SK-N-SH (cell line): Measurements from ENCODE around the gene TP53I13. TPM values are rescaled to one million over a fixed set of nuclear protein-coding genes. Genes with fewer than 3 reads are reported as not detected.

ENCODE experiments used
- CTCF ChIA-PET: fragments of 300-600, 350-600 bp; formaldehyde crosslinking; extraction: SDS; loops from one replicate; lab custom pipeline; 2021; lab: Yijun Ruan, JAX
- POLR2A ChIA-PET: fragments of 350-600 bp; sonication (Branson Sonifier 250); formaldehyde crosslinking; extraction: SDS; loops from one replicate; lab custom pipeline; 2020; ENCODE audit warnings: antibody characterized with exemption, inconsistent platforms; lab: Yijun Ruan, JAX
- DNase-seq: peaks from one replicate; pipeline ENCODE4 v3.0.0; 2012
- H2AFZ ChIP-seq: fragments of 200-600 bp; sonication (generic); 2 replicates; pipeline ENCODE4 v1.8.1; 2016; ENCODE audit warnings: antibody characterized with exemption, mild to moderate bottlenecking, low read depth
- H3F3A ChIP-seq: fragments of 200-600 bp; sonication (generic); replicated peaks from 2 replicates; pipeline ENCODE3; 2016; ENCODE audit warnings: antibody characterized with exemption, mild to moderate bottlenecking; ENCODE audit not compliant: insufficient read depth
- H3K27ac ChIP-seq, 2 experiments: fragments of 200-500 bp in 1 of 2; fragments of 200-600 bp in 1 of 2; sonication (Bioruptor generic) in 1 of 2; sonication (generic), shearing (Covaris generic) in 1 of 2; 2 replicates each; pipeline versions ENCODE4 v1.5.1 to v1.6.1; 2014 to 2016; ENCODE audit warnings: low read depth in 2 of 2, inconsistent platforms in 1 of 2, low read length in 1 of 2, mild to moderate bottlenecking in 1 of 2, mixed read lengths in 1 of 2
- H3K27me3 ChIP-seq: fragments of 200-600 bp; sonication (generic), shearing (Covaris generic); 2 replicates; pipeline ENCODE4 v1.6.1; 2016; ENCODE audit warnings: mixed run types; ENCODE audit not compliant: insufficient read depth
- H3K36me3 ChIP-seq, 2 experiments: fragments of 200-500 bp in 1 of 2; fragments of 200-600 bp in 1 of 2; sonication (Bioruptor generic) in 1 of 2; sonication (generic) in 1 of 2; replicated peaks in 1 of 2; 2 replicates each; pipeline versions ENCODE3 to v1.5.1; 2014 to 2016; ENCODE audit warnings: low read length in 1 of 2, mild to moderate bottlenecking in 1 of 2; ENCODE audit not compliant: insufficient read depth in 2 of 2, control insufficient read depth in 1 of 2
- H3K4me1 ChIP-seq, 2 experiments: fragments of 200-500 bp in 1 of 2; fragments of 200-600 bp in 1 of 2; sonication (Bioruptor generic) in 1 of 2; sonication (generic), shearing (Covaris generic) in 1 of 2; 2 replicates each; pipeline versions ENCODE4 v1.5.1 to v1.6.1; 2014 to 2016; ENCODE audit warnings: low read depth in 1 of 2, low read length in 1 of 2, mixed run types in 1 of 2; ENCODE audit not compliant: insufficient read depth in 2 of 2, control insufficient read depth in 1 of 2
- H3K4me2 ChIP-seq: fragments of 200-600 bp; sonication (generic), shearing (Covaris generic); 2 replicates; pipeline ENCODE4 v1.6.1; 2017; ENCODE audit warnings: mixed run types
- H3K4me3 ChIP-seq, 2 experiments: fragments of 200-500 bp in 1 of 2; fragments of 200-600 bp in 1 of 2; sonication (Bioruptor generic) in 1 of 2; sonication (generic), shearing (Covaris generic) in 1 of 2; 2 replicates each; pipeline versions ENCODE4 v1.5.1 to v1.8.1; 2014 to 2016; ENCODE audit warnings: low read depth in 2 of 2, inconsistent platforms in 1 of 2, low read length in 1 of 2, mild to moderate bottlenecking in 1 of 2, mixed read lengths in 1 of 2, moderate library complexity in 1 of 2
- H3K79me2 ChIP-seq: fragments of 200-600 bp; sonication (generic); 2 replicates; pipeline ENCODE4 v1.8.1; 2017; ENCODE audit warnings: mild to moderate bottlenecking; ENCODE audit not compliant: insufficient read depth
- H3K9ac ChIP-seq: fragments of 200-600 bp; sonication (generic); 2 replicates; pipeline ENCODE4 v1.6.1; 2017; ENCODE audit warnings: mixed run types
- H3K9me2 ChIP-seq: fragments of 200-600 bp; sonication (generic); 2 replicates; pipeline ENCODE4 v1.6.1; 2017; ENCODE audit warnings: mixed run types
- H3K9me3 ChIP-seq: fragments of 200-600 bp; sonication (generic); 2 replicates; pipeline ENCODE4 v1.6.1; 2017; ENCODE audit warnings: mixed run types, mild to moderate bottlenecking, moderate library complexity
- H4K20me1 ChIP-seq: fragments of 200-600 bp; sonication (generic); 2 replicates; pipeline ENCODE4 v1.6.1; 2017; ENCODE audit warnings: mild to moderate bottlenecking, mixed run types; ENCODE audit not compliant: insufficient read depth
- CHD2 ChIP-seq: fragments of 150-350 bp; IDR thresholded peaks from 2 replicates; pipeline ENCODE4 v1.6.1; 2018; ENCODE audit warnings: low read length; ENCODE audit not compliant: partially characterized antibody
- EP300 ChIP-seq, 2 experiments: IDR thresholded peaks; 2 replicates each; pipeline versions ENCODE4 v1.4.0 to v1.6.1; 2012; ENCODE audit warnings: borderline replicate concordance in 1 of 2, low read depth in 1 of 2, low read length in 1 of 2
- FOSL2 ChIP-seq: IDR thresholded peaks from 2 replicates; pipeline ENCODE4 v1.4.0; 2012; ENCODE audit warnings: low read depth, mild to moderate bottlenecking, moderate library complexity, borderline replicate concordance
- FOXJ3 ChIP-seq: sonication (generic); formaldehyde crosslinking; IDR thresholded peaks from 2 replicates; pipeline ENCODE4 v1.5.1; 2020; ENCODE audit warnings: mild to moderate bottlenecking, missing genetic modification reagents
- GATA2 ChIP-seq: sonication (generic); formaldehyde crosslinking; IDR thresholded peaks from 2 replicates; pipeline ENCODE4 v1.5.0; 2020; ENCODE audit warnings: mild to moderate bottlenecking, missing genetic modification reagents
- MAX ChIP-seq: IDR thresholded peaks from 2 replicates; pipeline ENCODE4 v1.4.0; 2012; ENCODE audit warnings: low read depth
- MXI1 ChIP-seq: IDR thresholded peaks from 2 replicates; pipeline ENCODE4 v1.6.1; 2012; ENCODE audit warnings: mild to moderate bottlenecking, low read depth, low read length, improper control_type of control experiment
- NFIC ChIP-seq: IDR thresholded peaks from 2 replicates; pipeline ENCODE4 v1.4.0; 2012; ENCODE audit warnings: borderline replicate concordance
- NRF1 ChIP-seq: IDR thresholded peaks from 2 replicates; pipeline ENCODE4 v1.6.1; 2012; ENCODE audit warnings: low read depth, mild to moderate bottlenecking, low read length
- RCOR1 ChIP-seq: fragments of 150-350 bp; IDR thresholded peaks from 2 replicates; pipeline ENCODE4 v1.6.1; 2017; ENCODE audit warnings: antibody characterized with exemption, low read length
- REST ChIP-seq: IDR thresholded peaks from 2 replicates; pipeline ENCODE4 v1.6.1; 2012; ENCODE audit warnings: mild to moderate bottlenecking, low read depth, low read length, moderate library complexity
- RFX5 ChIP-seq: IDR thresholded peaks from 2 replicates; pipeline ENCODE4 v1.6.1; 2012; ENCODE audit warnings: mild to moderate bottlenecking, improper control_type of control experiment, low read length
- SIN3A ChIP-seq: IDR thresholded peaks from 2 replicates; pipeline ENCODE4 v1.6.1; 2012; ENCODE audit warnings: low read depth, mild to moderate bottlenecking, low read length, moderate library complexity, borderline replicate concordance
- TAF1 ChIP-seq: IDR thresholded peaks from 2 replicates; pipeline ENCODE4 v1.6.1; 2012; ENCODE audit warnings: low read depth, mild to moderate bottlenecking, low read length, moderate library complexity, borderline replicate concordance
- USF1 ChIP-seq: IDR thresholded peaks from 2 replicates; pipeline ENCODE4 v1.4.0; 2012; ENCODE audit warnings: low read depth, borderline replicate concordance
- ZBTB33 ChIP-seq: IDR thresholded peaks from 2 replicates; pipeline ENCODE4 v1.4.0; 2012; ENCODE audit warnings: low read depth, borderline replicate concordance
- WGBS: methylation state at CpG from one replicate; pipeline ENCODE4 v1.1.6; 2017; ENCODE audit warnings: low lambda C conversion rate; 5-methylcytosine and 5-hydroxymethylcytosine counted together
- polyA plus RNA-seq, 3 experiments: library from polyadenylated mRNA; depleted of rRNA; stranded (reverse); fragments of >200 nt; gene quantifications; 2 replicates each; pipeline ENCODE4 v1.2.3, GENCODE V29; 2012

TP53I13 gene
- polyA plus RNA-seq, 1 of the 3 experiments (the other 2 are of a cell fraction) = 39.2 TPM

GRCh38 chr17:29563816-29564215 lies 4.7 kb upstream of the TP53I13 start:
- POLR2A ChIA-PET = no interaction called here
- H2AFZ ChIP-seq = no peak overlapping the region
- H3K9me3 ChIP-seq = no peaks in the 10 kb centered on the region
- no peak overlapping the region for H3K4me3 ChIP-seq
- WGBS = 97% methylated on average over 3 of the region's 3 CpGs
- H3K79me2 ChIP-seq = peaks cover 3% of the 10 kb centered on the region; the same call in 1 of the 2 replicates
- no peaks in the 10 kb centered on the region for H3K9me2 ChIP-seq
- H3K27me3 ChIP-seq = no peaks in the 10 kb centered on the region
- H4K20me1 ChIP-seq = no peaks in the 10 kb centered on the region
- no peak for TF ChIP-seq NFIC
- TF ChIP-seq ZBTB33 = no peak
- no peak for TF ChIP-seq CHD2
- TF ChIP-seq FOSL2 = no peak
- no peak for TF ChIP-seq USF1
- TF ChIP-seq TAF1 = no peak
- no peak for TF ChIP-seq GATA2 (CRISPR knock-in tag)
- no peak for TF ChIP-seq MAX
- TF ChIP-seq RCOR1 = no peak
- TF ChIP-seq SIN3A = no peak
- no peak for TF ChIP-seq MXI1
- TF ChIP-seq EP300 (IDR thresholded peaks at IDR 0.05; ENCODE audit: borderline replicate concordance in 1 of 2, low read depth in 1 of 2, low read length in 1 of 2) = no peak
- TF ChIP-seq REST = no peak
- no peak for TF ChIP-seq FOXJ3 (CRISPR knock-in tag)
- no peak for TF ChIP-seq RFX5
- TF ChIP-seq NRF1 = no peak
- H3K27ac ChIP-seq = no peak overlapping the region
- peaks cover 0 to 8% of the 10 kb centered on the region in 2 experiments; a peak in 1 of 4 replicates for H3K4me1 ChIP-seq
- peaks cover 7% of the 10 kb centered on the region for H3F3A ChIP-seq
- CTCF ChIA-PET = interaction anchor here (0.8 to 11.6 kb wide), 5 partner anchors 9 to 530 kb away, joined by 3 to 144 read pairs (median 4); no protein-coding TSS in a partner anchor
- no peak for DNase-seq
- peaks cover 4% of the 10 kb centered on the region in 2 experiments for H3K36me3 ChIP-seq
- H3K4me2 ChIP-seq = no peak overlapping the region
- no peak overlapping the region for H3K9ac ChIP-seq
